Activated CD8-positive, alpha-beta memory T cell treated with anti-CD3 and anti-CD28 coated beads for 36 hours (primary cell): Measurements from ENCODE around the gene CPOX. TPM values are rescaled to one million over a fixed set of nuclear protein-coding genes. Genes with fewer than 3 reads are reported as not detected.

Source experiments
- CTCF ChIA-PET: fragments of 350-600 bp; sonication (Branson Sonifier 250); formaldehyde crosslinking; loops from one replicate; lab custom pipeline; 2021; ENCODE audit warnings: antibody characterized with exemption; lab: Charles Lee
- POLR2A ChIA-PET: fragments of 350-600 bp; sonication (Branson Sonifier 250); formaldehyde crosslinking; loops from one replicate; lab custom pipeline; 2021; ENCODE audit warnings: antibody characterized with exemption; lab: Charles Lee
- total RNA-seq, 2 experiments: library from RNA; stranded (reverse); gene quantifications; one replicate each; pipeline ENCODE4 v1.2.3, GENCODE V29; 2021

Gene CPOX
- total RNA-seq, 2 experiments from 2014 or later, result 55.5 to 60.0 TPM

- POLR2A ChIA-PET, result no interaction called here
Observed at GRCh38 chr3:98598492-98598891, 5.1 kb upstream of the CPOX start.

GRCh38 chr3:98596541-98597500 lies 3.4 kb upstream of the CPOX start:
- CTCF ChIA-PET, result interaction anchor here (0.6 to 1.3 kb wide), 4 partner anchors 35 to 294 kb away, joined by 3 read pairs; no protein-coding TSS in a partner anchor
- POLR2A ChIA-PET, result no interaction called here

More at GRCh38 chr3:98598492-98598891, 5.1 kb upstream of the CPOX start:
- CTCF ChIA-PET, result no interaction called here

GRCh38 chr3:98596087-98596486 lies 2.7 kb upstream of the CPOX start:
- ChIA-PET CTCF (interaction anchor here (0.6 to 1.3 kb wide), 5 partner anchors 34 to 293 kb away, joined by 3 read pairs; no protein-coding TSS in a partner anchor), POLR2A (no interaction called here)

- CTCF ChIA-PET, result interaction anchor here (1.0 kb wide), 1 partner anchor 265 kb away, joined by 3 read pairs; no protein-coding TSS in a partner anchor
- POLR2A ChIA-PET, result interaction anchor here (1.1 kb wide), 1 partner anchor 22 kb away, joined by 3 read pairs; no protein-coding TSS in a partner anchor
Observed at GRCh38 chr3:98594628-98595324, 1.4 kb upstream of the CPOX start.

GRCh38 chr3:98592345-98592935 lies 971 bp downstream of the CPOX start:
- CTCF ChIA-PET, result interaction anchor here (3.9 kb wide), 1 partner anchor 10 kb away, joined by 14 read pairs; no protein-coding TSS in a partner anchor
- POLR2A ChIA-PET, result no interaction called here

GRCh38 chr3:98589331-98590036 lies 3.9 kb downstream of the CPOX start:
- ChIA-PET CTCF (no interaction called here), POLR2A (no interaction called here)

GRCh38 chr3:98588065-98588464 lies 5.3 kb downstream of the CPOX start:
- ChIA-PET POLR2A (no interaction called here), CTCF (no interaction called here)

GRCh38 chr3:98587654-98588053 lies 5.8 kb downstream of the CPOX start:
- POLR2A ChIA-PET, result no interaction called here

GRCh38 chr3:98584547-98584946 lies 8.9 kb downstream of the CPOX start:
- POLR2A ChIA-PET, result no interaction called here
- CTCF ChIA-PET, result interaction anchor here (1.1 kb wide), 1 partner anchor 11 kb away, joined by 3 read pairs; no protein-coding TSS in a partner anchor

More at GRCh38 chr3:98587654-98588053, 5.8 kb downstream of the CPOX start:
- CTCF ChIA-PET, result no interaction called here

GRCh38 chr3:98583766-98584165 lies 9.6 kb downstream of the CPOX start:
- ChIA-PET CTCF (interaction anchor here (1.1 kb wide), 1 partner anchor 10 kb away, joined by 3 read pairs; no protein-coding TSS in a partner anchor), POLR2A (no interaction called here)

- ChIA-PET POLR2A (no interaction called here), CTCF (no interaction called here)
Observed at GRCh38 chr3:98582042-98582441, 11.4 kb downstream of the CPOX start.

- ChIA-PET CTCF (no interaction called here), POLR2A (no interaction called here)
Observed at GRCh38 chr3:98581474-98581873, 11.9 kb downstream of the CPOX start.

- CTCF ChIA-PET, result no interaction called here
- POLR2A ChIA-PET, result no interaction called here
Observed at GRCh38 chr3:98580401-98581386, 12.7 kb downstream of the CPOX start.

- CTCF ChIA-PET, result no interaction called here
Observed at GRCh38 chr3:98577178-98577895, 16.1 kb downstream of the CPOX start.

GRCh38 chr3:98574132-98574531 lies 19.3 kb downstream of the CPOX start:
- POLR2A ChIA-PET, result interaction anchor here (0.9 kb wide), 1 partner anchor 20 kb away, joined by 3 read pairs; the partner anchor contains the start of gene CPOX
- CTCF ChIA-PET, result interaction anchor here (0.6 to 1.2 kb wide), 4 partner anchors 10 to 523 kb away, joined by 3 read pairs; no protein-coding TSS in a partner anchor

More at GRCh38 chr3:98577178-98577895, 16.1 kb downstream of the CPOX start:
- POLR2A ChIA-PET, result interaction anchor here (0.6 kb wide), 1 partner anchor 190 kb away, joined by 3 read pairs; no protein-coding TSS in a partner anchor

- CTCF ChIA-PET, result interaction anchor here (0.6 to 1.2 kb wide), 4 partner anchors 11 to 522 kb away, joined by 3 read pairs; no protein-coding TSS in a partner anchor
- POLR2A ChIA-PET, result interaction anchor here (0.9 to 1.0 kb wide), 2 partner anchors 21 to 50 kb away, joined by 3 read pairs; partner anchors contain the start of gene CPOX
Observed at GRCh38 chr3:98573181-98573728, 20.2 kb downstream of the CPOX start.
